Stimulated activated memory B cell treated with anti-CD40 and anti-IgM and Interleukin-4, amounts not matched to agents 10 μg/mL and 1 μg/mL and 100 μg/mL, for 72 hours (primary cell): Measurements from ENCODE around the gene DIP2B.

Experiments
- ATAC-seq: fragments of 150-1000 bp; cut with Tn5 transposase; 2 replicates; pipeline ENCODE4 v1.10.0; 2021
- H3K27ac Mint-ChIP-seq: one replicate; pipeline ENCODE4 v1.8.0; 2022; ENCODE audit warnings: mild to moderate bottlenecking, mixed read lengths
- H3K27me3 Mint-ChIP-seq: one replicate; pipeline ENCODE4 v1.8.0; 2022; ENCODE audit warnings: mixed read lengths
- H3K36me3 Mint-ChIP-seq: one replicate; pipeline ENCODE4 v1.8.0; 2022; ENCODE audit warnings: mixed read lengths
- H3K4me1 Mint-ChIP-seq: one replicate; pipeline ENCODE4 v1.8.0; 2022; ENCODE audit warnings: mixed read lengths
- H3K4me3 Mint-ChIP-seq: one replicate; pipeline ENCODE4 v1.8.0; 2022; ENCODE audit warnings: mild to moderate bottlenecking, moderate library complexity, mixed read lengths
- H3K9me3 Mint-ChIP-seq: one replicate; pipeline ENCODE4 v1.8.0; 2022; ENCODE audit warnings: mixed read lengths

The DIP2B gene

DNA sequence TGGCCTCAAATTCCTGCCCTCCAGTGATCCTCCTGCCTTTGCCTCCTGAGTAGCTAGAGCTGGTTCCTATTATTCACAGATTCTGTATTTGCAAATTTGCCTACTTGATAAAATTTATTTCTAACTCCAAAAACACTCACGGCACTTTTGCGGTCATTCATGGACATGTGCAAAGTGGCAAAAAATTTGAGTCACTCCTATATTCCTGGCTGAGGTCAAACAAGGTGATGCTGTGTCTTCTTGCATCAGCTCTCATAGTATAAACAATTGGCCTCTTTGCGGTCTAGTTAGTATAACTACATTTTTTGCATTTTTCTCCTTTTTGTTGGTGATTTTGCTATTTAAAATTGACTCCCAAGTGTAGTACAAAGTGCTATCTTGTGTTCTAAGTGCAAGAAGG is 283.8 kb downstream of the DIP2B start:
- Mint-ChIP-seq H3K27me3 (no peaks in the 10 kb centered on the region), H3K27ac (no peak overlapping the region), H3K4me1 (peaks cover 15% of the 10 kb centered on the region), H3K36me3 (peaks cover 58% of the 10 kb centered on the region), H3K9me3 (peaks cover 8% of the 10 kb centered on the region), H3K4me3 (no peak overlapping the region)
- ATAC-seq, result no peak

DNA sequence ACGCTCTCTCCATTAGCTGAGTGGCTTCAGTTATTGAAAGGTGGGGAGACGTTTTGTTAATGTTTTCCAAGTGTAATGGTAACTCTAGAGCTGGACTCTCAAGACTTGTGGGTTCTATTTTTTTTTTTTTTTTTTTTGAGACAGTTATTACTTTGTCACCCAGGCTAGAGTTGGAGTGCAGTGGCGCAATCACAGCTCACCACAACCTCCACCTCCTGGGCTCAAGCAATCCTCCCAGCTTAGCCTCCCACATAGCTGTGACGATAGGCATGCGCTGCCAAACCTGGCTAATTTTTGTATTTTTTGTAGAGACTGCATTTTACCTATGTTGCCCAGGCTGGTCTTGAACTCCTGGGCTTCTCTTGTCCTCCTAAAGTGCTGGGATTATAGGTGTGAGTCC is 285.3 kb downstream of the DIP2B start:
- ATAC-seq, result no peak
- Mint-ChIP-seq H3K4me3 (no peak overlapping the region), H3K36me3 (peaks cover 51% of the 10 kb centered on the region), H3K27ac (peak overlapping the region; percentile 17), H3K4me1 (peaks cover 8% of the 10 kb centered on the region), H3K27me3 (no peaks in the 10 kb centered on the region), H3K9me3 (peaks cover 8% of the 10 kb centered on the region)
